Measurements from ENCODE around the gene SLC35F5.
"Not testable (repeated sequence)": the region's sequence is repeated elsewhere in the genome, so short reads cannot be mapped to it uniquely, and the experiment has no call there.

SLC35F5 gene

DNA sequence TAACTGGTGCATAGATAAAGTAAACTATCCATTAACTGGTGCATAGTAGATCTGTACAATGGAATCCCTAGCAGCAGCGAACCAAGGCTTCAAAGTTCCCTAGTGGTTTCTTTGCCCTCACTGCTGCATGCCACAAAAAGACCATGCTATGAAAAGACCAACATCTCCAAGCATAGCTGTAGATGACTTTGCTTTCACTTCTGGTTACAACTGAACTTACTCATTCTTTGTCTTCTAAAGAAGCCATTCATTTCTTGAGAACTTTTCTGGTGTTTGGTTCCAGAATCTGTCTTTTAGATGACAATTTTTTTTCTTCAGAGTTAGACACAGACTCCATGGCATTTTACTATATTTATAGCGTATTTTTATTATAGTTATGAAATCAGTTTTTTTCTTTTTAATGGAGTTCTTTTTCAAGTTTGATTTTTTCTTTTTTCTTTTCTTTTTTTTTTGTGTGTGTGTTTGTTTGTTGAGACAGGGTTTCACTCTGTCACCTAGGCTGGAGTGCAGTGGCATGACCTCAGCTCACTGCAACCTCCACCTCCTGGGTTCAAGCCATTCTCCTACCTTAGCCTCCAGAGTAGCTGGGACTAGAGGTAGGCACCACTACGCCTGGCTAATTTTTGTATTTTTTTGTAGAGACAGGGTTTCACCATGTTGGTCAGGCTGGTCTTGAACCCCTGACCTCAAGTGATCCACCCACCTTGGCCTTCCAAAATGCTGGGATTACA, 63.6 kb downstream of the SLC35F5 start:
- DNase-seq: peak in 1 of 2 donors; percentile 21

DNA sequence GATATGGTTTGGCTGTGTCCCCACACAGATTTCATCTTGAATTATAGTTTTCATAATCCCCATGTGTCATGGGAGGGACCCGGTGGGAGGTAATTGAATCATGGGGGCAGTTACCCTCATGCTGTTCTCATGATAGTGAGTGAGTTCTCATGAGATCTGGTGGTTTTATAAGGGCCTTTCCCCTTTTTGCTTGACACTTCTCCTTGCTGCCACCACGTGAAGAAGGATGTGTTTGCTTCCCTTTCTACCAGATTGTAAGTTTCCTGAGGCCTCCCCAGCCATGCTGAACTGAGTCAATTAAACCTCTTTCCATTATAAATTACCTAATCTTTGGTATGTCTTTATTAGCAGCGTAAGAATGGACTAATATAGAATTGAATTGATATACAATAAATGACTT, 65.6 kb downstream of the SLC35F5 start:
- not testable (repeated sequence) for DNase-seq

DNA sequence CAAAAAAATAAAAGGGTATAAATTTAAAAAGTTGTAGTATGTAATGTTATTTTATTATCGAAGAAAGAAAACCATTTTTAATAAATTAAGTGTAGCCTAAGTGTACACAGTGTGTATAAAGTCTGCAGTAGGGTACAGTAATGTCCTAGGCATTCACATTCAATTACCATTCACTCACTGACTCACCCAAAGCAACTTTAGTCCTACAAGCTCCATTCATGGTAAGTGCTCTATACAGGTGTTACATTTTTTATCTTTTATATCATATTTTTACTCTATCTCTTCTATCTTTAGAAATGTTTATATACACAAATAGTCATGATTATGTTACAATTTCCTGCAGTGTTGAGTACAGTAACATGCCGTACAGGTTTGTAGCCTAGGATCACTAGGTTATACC, 69.9 kb downstream of the SLC35F5 start:
- no peak for DNase-seq

DNA sequence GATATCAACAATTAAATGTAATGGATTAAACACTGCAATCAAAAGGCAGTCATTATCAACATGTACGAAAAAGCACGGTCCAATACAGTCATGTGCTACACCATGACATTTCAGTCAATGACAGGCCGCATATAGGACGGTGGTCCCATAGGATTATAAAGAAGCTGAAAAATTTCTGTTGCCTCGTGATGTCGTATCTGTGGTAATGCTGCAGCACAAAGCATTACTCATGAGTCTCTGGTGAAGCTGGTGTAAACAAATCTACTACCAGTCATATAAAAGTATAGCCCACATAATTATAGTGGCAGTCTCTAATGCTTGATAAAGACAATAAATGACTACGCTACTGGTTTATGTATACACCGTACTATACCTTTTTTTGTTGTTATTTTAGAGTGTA, 71.0 kb downstream of the SLC35F5 start:
- DNase-seq: no peak

DNA sequence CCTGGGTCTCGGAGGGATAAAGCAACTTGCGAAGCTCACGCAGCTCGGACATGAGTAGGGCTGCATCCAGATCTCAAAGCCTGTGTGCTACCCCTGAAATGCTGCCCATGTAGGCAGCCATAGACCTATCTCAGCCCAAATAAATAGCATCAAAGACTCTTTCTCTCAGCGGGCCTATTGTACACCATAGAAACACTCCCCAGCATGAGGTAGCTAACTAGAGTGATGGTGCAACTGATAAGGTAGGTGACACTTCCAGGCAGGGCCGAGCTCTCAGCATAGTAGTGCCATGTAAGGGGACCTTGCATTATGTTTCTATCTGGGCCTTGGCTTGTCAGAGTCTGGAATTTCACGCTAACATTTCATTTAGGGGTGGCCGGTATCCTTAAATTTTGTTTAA, 77.0 kb downstream of the SLC35F5 start:
- no peak for DNase-seq

DNA sequence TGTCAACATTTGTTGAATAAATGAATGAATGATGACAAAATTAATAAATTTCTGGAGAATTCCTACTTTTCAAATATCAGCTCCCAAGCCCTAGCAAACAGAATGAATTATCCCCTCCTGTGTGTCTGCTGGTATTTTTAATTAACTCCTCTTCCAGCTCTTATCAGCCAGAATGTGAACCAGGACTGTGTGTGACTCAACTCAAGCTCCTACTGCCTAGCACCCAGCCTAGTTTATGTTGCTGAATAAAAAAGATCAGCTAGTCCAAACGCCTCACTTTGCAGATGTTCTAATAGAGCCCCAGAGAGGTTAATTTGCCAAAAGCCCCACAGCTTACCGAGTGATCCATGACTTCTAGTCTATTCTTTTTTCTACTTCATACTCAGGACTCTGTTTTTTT, 79.1 kb downstream of the SLC35F5 start:
- no peak for DNase-seq

DNA sequence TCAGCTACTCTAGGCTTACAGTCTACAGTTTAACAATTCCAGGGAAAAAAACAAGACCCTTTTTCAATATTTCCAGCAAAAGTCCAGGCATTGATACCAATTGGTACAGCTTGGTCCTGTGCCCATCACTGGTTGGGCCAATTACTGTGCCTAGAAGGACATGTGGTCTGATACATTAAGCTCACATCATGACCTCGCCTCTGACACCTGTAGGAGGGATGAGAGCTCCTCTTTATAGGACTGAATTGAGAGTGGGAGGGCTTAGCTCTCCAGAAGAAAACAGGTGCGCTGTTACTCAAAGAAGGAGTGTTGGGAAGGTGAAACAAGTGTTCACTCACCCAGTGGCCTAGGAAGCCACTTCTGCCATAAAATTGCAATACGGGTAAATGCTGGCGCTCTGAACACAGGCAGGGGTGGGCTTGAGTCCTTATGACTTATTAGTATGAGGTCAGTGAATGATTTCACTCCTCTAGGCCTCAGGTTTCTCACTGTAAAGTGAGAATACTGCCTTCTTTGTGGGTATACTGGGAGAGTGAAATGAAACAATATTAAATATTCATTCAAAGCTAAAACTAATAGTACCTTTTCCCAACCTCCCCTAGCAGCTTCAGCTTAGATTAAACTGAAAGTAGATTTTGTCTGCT, 79.7 kb downstream of the SLC35F5 start:
- DNase-seq: no peak

DNA sequence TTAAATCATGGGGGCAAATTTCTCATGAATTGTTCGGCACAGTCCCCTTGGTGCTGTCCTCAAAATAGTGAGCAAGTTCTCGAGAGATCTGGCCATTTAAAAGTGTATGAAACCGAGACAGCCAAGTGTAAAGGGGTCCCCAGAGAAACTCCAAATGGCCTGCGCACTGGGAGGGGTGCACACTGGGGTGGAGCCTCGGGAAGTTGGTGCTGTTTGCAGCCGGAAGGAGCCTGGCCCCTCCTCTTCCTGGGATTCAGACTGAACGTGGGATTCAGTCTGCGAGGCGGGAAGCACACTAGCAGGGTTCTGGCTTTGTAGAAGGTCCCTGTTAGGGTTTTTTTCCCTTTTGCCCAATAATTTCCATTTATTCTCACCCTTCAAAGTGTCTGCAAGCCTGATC, 80.6 kb downstream of the SLC35F5 start:
- DNase-seq: no peak

DNA sequence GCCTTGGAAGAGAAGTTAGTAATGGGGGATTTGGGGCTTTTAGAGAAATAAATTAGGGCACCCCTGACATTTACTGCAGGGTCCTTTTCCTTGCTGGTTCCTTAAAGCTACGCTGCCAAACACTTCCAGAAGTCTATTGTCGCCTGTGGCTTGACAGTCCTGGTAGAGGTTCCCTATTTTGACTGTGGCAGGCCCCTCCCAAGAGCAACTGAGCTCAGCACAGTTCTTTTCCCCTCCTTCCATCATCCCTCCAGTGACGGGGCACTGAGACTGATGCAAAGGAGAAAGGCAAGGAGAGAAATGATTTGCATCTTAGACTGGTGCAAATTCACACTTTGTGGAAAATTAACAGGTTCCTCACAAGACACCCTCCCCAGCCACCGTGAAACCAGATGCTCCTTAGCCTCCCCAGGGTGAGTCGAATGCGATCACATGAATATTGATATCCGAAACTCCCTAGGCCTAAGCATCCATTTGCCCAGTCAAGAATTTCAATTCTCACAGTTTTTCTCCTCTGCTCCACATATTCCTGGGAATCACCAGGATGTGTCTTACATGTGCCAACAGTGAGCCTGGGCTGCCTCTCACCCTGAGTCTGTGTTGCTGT, 84.0 kb downstream of the SLC35F5 start:
- DNase-seq: no peak

DNA sequence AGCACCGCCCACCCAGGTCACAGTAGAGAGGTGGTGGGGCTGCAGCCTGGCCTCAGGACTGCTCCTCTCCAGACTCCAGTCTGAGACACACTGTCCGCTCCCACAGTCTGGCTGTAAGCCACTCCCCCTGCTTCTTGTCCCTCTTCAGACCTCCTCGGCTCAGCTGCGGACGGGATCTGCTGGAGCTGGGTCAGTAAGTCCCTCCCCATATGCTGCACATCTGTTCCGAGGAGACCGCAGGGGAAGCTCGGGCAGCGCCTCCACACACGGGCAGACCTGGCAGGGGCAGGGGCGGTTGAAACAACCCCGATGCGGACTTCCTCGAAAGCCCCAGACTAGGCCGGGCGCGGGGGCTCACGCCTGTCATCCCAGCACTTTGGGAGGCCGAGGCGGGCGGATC, 87.4 kb downstream of the SLC35F5 start:
- DNase-seq: not testable (repeated sequence)

DNA sequence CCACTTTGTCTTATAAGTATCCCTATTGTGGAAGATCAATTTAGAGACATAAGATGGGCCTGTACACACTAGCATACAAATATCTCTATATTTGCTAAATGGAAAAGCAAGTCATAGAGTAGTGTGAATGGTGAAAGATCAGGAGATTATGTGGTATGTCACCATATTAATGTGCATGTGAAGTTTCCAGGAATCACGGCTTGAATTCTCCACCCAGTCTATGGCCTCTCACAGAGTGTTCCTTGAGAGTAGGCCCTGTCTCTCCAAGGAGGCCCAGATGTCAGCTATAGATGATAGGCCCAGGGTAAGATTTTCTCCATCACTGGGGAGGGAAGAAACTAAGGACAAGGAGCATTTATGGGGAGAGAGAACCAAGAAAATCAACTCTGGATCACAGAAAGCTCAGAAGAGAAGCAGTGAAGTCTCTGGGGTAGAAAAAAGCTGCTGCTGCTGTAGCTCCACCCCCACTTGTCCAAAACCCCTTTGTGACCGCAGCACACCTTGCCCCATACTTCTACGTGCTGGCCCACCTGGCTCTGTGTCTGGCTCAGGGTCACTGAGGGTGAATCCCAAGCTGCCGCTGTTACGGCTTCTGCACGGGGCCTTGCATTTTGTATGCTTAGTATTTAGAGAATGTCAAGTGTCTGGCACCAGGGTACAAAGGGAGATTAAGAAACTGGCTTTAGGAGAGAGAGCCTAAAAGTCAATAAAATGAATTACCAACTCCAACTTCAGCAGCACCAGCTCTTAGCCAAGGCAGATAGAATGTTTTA, 91.5 kb downstream of the SLC35F5 start:
- DNase-seq: not testable (repeated sequence)

DNA sequence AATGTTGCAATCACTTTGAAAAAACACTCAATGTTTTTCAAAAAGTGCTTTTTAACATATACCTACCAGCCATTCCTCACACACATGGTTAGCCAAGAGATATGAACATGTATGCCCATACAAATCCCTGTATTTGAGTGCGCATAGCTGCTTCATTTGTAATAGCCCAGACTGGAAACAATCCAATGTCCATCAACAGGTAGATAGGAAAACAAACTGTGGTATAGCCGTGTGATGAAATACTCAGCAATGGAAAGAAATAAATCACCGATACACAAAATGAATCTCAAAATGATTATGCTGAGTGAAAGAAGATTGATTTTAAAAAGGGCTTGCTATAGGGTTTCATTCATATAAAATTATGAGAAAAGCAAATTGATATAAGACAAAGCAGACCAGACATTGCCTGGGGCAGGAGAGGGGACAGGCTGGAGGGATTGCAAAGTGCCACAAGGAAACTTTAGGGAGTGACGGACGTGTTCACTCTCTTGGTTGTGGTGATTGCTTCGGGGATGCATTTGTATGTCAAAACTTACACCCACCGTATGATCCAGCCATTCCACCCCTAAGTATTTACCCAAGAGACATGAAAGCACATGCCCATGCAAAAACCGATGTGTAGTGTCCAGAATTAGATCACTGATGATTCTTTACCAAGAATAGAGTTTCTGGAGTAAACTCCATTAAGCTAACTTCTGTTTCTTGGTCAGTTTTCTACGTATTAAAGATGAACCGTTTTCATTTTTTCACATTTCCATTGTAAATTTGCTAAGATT, 93.0 kb downstream of the SLC35F5 start:
- DNase-seq: not testable (repeated sequence)
